UCSD-AML1 (cell line): ENCODE data around the gene L3MBTL3.

ENCODE experiments used
- DNase-seq: peaks from one replicate; lab custom pipeline; 2025; ENCODE audit not compliant: unreplicated experiment; lab: John Stamatoyannopoulos, UW

L3MBTL3 gene

DNA sequence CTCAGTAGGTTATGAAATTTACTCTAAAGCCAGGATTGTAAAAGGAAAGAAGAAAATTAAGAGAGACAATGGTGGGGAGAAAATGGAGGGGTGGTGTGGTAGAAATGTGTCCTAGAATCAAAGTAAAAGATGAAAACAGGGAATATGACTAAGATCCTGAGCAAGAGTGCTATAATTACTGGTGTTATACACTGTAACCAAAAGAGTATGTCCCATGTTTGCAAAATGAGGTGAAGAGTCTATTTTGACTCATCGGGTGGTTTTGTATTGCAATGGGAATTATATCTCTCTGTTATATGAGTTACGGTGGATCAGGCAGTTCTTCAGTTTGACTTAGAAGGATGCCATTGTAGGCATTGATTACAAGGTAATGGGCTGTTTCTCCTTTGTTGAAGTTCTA is 8.5 kb downstream of the L3MBTL3 start:
- DNase-seq = no peak

DNA sequence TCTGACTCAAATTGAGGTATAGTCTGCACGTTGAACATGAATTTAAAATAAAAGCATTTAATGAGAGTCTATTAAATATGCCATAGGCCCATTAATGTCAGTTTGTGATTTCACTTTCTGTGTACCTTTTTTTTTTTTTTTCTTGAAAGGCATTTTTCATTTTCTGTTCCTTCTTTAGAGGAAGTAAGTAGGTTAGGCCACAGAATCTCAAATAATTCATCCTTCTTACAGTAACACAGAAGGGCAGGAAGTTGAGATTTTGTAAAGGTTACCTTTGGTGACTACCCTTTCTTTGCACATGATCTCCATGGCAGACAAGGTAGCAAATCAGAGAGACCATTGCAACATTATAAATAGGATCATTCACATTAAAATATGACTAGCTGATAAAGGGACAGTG is 9.6 kb downstream of the L3MBTL3 start:
- DNase-seq = no peak

DNA sequence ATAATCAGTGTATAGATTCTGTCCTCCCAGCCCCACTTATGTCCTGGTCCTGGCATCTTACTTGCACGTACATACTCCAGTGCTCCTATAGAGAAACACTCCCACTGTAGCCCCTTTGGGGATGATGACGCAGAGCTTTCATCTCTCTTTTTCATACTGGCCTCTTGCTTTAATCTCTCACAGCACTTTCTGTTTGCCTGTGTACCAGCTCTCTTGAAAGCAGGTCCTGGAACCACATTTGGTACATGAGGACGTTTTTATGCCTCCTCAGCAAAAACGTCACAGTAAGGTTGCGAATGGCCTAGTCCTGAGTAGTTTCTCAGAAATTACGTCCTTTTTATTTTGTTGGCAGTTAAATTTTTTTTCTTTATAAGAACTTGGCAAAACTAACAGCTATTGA is 10.8 kb downstream of the L3MBTL3 start:
- DNase-seq = no peak

DNA sequence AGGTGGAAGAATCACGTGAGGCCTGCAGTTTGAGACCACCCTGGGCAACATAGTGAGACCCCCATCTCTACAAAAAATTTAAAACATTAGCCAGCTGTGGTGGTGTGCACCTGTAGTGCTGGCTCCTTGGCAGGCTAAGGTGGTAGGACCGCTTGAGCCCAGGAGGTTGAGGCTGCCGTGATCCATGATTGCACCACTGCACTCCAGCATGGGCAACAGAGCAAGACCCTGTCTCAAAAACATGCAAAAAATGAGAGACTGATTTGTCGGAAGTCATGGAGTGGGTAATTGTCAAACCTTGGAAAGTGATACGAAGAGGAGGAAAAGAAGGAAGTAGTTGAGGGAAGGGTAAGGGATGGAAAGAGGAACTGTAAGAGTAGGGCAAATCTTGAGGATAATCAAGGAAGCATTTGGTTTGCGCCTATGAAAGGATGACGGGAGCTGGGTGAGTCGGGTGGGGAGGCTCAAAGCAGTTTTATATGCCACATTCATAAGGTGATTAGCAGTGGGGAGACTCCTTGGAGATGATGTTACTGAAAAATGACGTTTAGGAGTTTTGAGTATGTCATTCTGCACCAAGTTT is 14.5 kb downstream of the L3MBTL3 start:
- no peak for DNase-seq

DNA sequence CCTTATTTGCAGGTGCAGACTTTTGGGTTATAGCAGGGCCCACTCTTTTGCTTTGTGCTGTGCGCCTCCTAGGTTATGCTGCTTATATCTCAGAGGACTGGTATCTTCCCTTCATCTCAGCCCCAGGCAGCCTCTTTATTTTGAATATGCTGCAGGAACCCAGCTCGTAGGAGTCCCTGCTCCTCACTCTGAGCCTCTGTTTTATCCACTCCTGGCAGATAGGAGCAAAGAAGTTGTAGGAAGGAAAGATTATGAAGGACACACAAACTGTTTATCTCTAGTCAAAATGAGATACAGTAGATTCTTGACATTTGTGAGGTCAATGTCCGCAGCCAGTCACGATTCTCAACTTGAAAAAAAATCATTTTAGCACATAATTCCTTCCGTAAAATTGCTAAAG is 15.6 kb downstream of the L3MBTL3 start:
- DNase-seq = no peak

DNA sequence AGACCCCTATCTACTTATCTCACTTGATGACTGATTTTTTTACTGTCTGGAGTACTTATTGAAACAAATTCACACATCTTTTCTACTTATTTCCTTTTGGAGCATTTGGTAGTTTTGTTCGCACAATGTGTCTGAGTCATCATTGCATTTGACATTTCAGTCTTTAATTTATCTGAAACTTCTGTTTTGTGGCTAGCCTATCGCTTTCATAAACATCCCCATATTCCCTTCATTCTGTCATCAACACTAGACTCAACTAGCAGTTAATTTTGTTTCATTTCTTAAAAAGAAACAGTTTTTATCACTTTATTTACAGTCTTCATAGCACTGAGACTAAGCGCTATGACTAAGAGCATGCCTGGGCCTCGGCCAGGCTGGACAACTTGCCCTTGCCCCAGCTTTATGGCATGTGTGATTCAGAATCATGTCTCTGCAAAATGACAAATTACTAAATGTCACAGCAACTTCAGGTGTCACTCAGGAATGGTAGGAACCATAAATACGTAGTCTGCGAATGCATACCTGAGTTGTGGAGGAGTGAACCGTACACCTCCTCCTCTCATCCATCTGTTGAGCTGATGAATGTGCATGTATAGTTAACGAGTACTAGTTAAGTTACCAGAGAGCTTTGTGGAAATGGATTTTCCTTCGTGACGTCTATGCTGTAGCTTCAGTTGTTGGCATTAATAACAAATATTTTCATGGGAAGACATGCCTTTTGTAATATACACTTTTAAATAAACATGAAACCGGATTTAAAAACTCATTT is 16.2 kb downstream of the L3MBTL3 start:
- DNase-seq = no peak

DNA sequence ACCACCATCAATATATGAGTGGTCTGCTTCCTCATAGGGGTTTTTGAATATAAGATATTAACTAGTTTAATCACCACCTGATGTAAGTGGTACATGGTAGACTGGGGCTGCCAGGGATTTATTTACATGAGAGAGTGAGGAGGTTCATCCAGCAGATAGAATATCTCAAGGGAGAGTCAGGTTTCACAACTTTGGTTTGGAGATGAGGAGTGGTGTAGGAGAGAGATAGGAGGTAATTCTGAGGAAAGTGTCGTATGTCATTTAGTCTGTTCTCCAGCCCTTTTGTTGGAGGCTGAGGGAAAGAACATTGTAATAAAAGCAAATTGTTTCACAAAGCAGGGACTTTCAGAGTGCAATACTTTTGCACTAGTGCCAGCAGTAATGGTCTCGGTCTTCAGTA is 16.8 kb downstream of the L3MBTL3 start:
- DNase-seq = no peak

DNA sequence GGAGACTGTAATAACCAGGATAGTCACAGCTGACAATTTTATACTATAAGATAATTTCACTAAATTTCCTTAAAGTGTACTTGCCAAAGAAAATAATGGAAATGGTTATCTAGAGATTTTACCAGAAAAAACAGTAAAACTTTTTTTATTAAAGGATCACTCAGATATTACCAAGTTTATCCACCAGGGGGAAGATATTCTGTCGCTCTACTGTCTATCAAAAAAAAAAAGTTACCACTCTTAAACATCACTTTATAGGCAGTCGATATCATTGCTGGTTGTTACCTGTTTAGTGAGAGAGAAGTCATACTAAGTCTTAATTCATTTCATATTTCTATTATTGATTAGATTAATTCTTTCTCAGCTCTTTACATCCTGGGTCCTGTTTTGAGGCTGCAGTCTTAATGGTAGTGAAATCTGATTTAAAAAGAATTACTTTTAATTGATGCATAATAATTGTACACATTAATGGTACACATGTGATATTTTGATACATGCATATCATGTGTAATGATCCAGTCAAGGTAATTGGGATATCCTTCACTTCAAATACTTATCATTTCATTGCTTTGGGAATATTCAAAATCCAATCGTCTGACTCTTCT is 18.9 kb downstream of the L3MBTL3 start:
- DNase-seq = no peak

DNA sequence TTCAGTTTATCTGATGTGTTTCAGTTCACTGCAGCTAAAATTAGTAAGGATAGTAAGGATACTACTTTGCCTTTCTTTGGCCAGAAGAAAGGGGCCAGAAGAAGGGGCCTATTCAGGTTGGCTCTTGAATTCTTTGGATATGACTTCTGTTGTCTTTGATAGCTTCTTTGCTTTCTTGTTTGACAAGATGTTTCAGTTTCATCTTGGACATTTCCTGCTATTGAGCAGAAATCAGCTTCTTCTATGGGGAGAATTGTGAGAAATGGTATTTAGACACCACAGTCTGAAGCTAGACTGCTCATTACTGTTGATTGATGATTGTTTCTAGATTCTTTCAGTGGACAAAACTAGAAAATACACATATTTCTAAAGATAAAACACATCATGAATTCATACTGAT is 23.2 kb downstream of the L3MBTL3 start:
- no peak for DNase-seq

DNA sequence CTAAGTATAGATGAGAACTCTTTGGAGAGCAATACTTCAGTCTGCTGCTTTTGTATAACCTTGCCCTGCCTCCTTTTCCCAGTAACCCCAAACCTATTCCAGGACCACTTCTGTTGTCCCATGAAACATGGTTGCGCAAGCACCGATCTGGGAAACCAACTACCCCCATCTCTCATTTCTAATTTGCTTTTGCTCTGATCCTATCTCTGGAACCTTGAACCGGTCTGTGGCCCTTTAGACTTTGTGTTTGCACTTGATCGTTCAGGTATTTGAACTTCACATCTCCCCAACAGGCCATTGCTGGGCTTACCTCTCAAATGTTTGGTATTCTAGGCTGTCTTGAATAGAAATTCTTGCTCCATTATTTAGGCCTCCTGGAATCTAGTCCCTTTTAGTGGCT is 25.0 kb downstream of the L3MBTL3 start:
- no peak for DNase-seq

DNA sequence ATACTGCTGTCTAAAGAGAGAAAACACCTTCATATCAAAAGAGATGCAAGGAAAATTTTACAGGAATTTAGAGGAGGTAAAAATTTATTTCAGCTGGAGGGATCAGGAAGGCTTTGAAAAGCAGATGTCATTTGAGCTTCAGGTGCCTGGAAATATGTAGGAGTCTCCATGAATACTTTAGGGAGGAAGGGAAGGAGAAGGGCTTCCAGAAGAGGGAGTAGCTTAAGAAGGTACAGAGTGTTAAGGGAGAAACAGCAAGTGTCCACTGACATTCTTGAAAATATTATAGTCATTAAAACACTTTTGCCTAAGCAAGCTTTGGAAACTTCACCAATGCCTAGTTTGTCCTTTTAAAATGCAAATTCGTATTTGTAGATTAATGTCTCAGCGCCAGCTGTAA is 27.2 kb downstream of the L3MBTL3 start:
- no peak for DNase-seq

DNA sequence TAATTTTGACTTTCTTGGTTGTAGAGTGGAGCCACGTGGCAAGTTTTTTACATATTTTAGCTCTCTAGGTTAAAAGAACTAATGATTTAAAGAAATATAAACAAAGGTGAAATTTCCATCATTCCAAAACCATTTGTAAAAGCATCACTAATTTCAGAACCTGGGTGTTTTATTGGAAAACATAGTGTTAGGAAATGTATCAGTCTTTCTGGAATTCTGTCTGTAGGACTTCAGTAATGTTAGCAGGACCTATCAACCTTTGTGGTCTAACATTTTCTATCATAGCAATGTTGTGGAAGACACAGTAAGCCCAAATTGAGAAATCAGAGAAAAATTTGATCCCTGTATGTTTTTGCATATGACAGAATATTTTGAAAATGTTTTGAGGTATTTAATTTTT is 28.3 kb downstream of the L3MBTL3 start:
- no peak for DNase-seq

DNA sequence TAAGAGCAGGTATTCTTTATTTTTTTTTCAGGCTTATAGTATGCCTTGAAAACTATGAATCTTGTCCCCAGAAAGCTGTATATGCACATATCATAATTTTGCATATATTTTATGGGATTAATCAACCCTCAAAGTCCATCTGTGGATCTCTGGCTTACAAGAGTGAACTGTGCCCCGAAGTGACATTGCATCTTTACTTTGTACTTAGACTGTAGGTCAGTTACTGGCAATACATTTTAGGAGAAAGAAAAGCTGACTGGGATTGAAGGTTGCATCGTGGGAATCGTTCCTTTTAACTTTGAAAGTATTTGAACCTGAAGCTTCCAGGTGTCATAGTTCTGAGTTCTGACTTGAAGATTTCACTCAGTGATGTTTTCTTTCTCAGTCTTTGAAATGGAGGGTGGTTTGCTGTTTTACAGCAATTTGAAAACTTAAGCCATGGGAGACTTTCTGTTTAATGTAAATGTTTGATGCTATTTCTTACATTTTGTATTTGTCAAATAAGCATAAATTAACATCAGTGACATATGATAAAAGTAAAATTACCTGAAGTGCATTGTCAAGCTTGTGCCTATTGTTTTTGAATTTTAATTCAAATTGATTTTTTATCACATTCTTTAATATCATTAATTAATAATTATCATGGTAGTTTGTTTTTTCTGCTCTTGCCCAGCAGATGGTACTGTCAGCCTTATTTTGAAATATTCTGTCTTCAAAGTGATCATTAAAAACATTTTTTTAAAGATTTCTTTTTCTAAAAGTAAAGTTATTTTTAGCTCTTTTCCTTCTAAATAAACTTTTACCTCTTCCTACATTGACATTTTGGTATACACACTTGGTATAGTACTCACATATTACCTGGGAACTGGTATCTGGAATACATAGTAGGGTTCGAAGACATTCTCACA is 29.0 kb downstream of the L3MBTL3 start:
- DNase-seq = no peak

DNA sequence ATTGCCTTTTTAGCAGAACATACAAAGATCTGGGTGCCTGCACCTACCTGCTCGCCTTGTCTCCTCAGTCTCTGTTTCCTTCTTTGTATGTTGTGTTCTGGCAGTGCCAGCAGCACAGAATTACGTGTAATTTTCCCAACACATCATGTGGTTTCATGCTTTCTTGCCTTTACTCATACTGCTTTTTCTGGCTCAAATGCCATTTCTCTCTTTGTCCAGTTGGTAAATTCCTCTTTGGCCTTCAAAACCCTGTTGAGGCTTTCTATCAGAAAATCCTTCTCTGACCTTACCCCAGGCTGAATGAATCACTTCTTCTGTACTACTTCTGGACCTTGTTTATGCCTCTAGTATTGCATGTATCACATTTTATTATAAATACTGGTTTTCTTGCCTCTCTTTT is 31.8 kb downstream of the L3MBTL3 start:
- DNase-seq = no peak

DNA sequence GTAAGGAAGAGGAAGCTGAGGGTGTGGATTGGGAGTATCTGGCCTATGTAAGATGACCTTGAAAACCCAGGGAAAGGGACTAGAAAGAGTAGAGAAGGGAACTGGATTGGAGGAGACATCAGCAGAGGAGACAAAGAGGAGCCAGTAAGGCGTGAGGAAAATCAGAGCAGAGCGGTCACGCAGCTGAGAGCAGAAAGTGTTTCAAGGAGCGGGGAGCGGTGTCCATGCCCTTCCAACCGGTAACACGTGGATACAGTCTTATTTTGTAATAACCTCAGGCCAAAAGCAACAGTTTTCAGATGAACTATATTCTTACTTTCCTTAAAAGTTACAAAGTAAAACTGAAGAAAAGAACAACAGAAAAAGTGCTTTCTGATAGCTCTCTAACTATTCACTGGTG is 36.3 kb downstream of the L3MBTL3 start:
- no peak for DNase-seq

DNA sequence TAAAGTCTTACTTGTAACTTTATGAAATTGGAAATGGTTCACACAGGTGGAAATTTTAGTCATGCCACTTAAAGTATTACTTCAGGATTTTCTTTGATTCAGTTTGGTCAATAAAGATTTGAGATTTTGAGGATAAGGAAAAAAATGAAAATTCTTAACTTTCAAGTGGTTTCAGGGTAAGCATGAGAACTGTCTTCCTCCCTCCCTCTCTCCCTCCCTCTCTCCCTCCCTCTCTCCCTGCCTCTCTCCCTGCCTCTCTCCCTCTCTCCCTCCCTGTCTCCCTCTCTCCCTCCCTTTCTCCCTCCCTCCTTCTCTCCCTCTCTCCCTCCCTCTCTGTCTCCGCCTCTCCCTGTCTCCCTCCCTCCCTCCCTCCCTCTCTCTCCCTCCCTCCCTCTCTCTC is 36.9 kb downstream of the L3MBTL3 start:
- DNase-seq = no peak

DNA sequence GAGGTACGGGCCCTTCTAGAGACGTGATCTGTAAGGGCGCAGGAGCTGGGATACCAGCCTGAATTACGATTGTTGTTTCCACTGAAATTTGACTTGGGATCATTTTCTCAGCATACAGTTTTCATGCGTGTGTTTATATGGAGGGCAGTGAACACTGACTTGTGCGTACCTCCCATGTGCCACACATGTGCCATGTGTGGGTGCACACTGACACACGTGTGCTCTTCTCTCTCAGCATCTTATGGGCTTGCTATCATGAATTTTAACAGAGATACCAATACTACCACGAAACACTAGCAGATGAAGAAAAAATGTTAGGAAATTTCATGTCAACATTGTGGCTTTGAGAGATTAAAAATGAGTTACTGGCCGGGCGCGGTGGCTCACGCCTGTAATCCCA is 39.1 kb downstream of the L3MBTL3 start:
- no peak for DNase-seq

DNA sequence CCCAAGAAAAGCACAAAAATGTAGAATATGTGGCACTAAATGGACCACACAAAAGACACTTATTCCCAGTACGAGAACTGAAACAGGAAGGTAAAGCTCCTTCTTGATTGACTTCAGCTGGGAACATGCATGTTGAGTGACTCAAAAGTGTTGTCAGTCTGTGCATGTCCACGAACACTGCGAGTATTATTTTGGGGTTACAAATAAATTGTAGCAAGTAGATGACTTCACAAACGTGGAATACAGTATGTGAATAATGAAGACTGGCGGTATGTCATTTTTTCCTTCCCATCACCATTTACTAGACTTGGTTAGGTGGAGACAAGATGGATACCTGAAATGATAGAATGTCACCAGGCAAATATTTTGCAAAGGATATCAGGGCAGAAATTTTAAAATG is 45.4 kb downstream of the L3MBTL3 start:
- no peak for DNase-seq

DNA sequence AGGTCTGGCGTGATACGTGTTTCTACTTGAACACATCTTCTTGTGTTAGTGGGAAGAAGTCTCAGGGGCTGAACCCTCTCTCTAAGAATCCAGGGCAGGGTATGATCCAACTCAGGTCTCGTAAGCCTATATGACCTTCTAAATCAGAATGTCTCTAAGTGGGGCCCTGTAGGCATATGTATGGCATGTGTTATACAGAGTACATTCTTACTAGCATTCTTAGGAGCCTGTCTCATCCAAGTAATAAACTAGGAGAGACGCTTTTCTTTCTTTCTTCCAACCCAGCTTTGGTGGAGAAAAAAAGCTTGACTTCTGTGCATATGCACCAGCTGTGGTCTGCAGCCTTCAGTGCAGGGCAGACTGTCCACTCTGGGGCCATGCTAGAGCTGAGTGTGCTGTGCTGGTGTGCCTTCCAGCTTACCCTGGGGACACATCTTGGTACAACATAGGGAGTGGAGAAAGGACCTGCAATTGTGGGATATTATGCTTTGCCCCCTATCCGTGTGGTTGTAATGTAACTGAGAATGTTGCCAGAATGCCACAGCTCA is 47.3 kb downstream of the L3MBTL3 start:
- no peak for DNase-seq

DNA sequence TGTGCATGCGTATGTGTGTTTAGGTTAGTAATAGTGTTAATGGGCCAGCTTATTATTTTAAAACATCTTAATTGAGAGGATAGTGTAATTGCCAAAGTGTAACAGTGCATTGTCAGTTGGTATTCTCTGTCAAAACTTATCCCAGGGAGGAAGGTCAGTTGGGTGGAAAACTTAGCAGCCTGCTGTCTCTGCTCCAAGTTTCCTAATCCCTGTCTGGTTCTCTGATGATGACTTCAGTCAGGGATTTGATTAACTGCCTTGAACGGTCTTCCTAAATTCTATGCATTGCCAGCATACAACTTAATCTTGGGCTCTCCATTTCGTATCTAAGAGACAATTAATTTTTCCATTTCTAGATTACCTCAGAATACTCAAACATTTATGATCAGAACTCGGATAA is 51.1 kb downstream of the L3MBTL3 start:
- no peak for DNase-seq

DNA sequence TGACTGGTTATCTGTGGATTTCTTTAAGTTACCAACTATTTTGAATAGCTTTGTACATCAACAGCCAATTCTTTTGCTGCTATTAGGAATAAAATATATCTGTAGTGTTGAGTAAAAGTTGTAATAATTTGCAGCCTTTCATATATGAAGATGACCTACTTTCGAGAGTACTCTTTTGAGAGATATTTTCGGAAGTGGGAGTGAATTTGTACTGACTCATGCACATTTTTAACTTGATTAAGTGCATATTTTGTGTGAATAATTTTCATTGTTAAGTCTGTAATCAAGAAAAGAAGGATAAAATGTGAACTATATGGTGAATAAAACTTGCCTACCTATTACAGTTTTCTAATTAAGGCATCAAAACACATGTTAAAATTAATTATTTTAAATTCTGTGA is 51.9 kb downstream of the L3MBTL3 start:
- DNase-seq = no peak
